ENCODE data around the gene CHML. TPM values are rescaled to one million over a fixed set of nuclear protein-coding genes. Genes with fewer than 3 reads are reported as not detected.
A peak's percentile ranks its signal among the peaks of the same experiment; 100 is the strongest.

Gene CHML
- total RNA-seq, 2 experiments from 2014 or later = 8.2 to 10.0 TPM

DNA sequence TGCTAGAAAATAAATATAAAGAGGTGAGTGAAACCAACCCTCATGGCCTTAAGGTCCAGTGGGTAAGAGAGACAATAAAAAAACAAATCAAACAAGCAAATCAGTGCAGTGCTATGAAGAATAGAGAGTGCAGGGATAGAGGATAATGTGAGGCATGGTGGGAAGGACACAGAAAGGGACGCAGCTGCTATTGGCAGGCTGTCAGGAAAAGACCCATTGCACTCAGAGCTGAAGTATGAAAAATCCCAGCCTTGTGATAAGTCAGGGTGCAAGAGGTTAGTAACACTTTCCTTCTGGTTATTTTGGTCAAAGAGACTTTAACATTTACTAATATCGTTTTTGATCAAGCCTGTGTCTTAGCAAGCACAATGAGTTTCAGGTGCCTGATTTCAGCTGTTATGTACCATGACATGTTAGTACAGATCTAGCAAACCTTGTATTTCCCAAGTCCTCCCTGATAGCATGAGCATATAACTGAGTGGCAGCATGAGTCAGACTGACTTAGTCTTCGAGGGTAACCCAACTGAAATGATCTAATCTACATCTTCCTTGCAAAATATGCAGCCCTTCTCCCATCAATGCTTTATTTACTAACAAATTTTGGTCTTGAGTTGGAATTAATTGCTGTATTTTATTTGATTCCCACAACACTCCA, 31.7 kb downstream of the CHML start:
- no peak overlapping the region for H3K27ac Mint-ChIP-seq
- CTCF ChIA-PET = no interaction called here
- H3K4me3 Mint-ChIP-seq = no peak overlapping the region
- H3K4me1 Mint-ChIP-seq = peaks cover 9% of the 10 kb centered on the region
- peaks cover under 1% of the 10 kb centered on the region for H3K36me3 Mint-ChIP-seq
- H3K9me3 Mint-ChIP-seq (ENCODE audit: low read depth) = no peaks in the 10 kb centered on the region
- H3K27me3 Mint-ChIP-seq = no peaks in the 10 kb centered on the region
- ATAC-seq = no peak
- DNase-seq = no peak

DNA sequence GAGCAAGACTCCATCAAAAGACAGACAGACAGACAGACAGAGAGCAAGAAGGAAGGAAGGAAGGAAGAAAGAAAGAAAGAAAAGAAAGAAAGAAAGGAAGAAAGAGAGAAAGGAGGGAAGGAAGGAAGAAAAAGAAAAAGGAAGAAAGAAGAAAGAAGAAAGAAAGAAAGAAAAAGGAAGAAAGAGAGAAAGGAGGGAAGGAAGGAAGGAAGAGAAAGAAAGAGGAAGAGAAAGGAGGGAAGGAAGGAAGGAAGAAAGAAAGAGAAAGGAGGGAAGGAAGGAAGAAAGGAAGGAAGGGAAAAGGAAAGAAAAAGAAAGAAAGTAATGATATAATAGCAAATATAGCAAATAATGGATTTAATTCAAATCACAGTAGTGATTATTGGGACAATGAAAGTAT, 32.7 kb downstream of the CHML start:
- CTCF ChIA-PET = no interaction called here
- peaks cover 4% of the 10 kb centered on the region for H3K4me1 Mint-ChIP-seq
- peaks cover 2% of the 10 kb centered on the region for H3K36me3 Mint-ChIP-seq
- ATAC-seq (no peak), DNase-seq (no peak)
- H3K4me3 Mint-ChIP-seq = no peak overlapping the region
- H3K27ac Mint-ChIP-seq = no peak overlapping the region
- no peaks in the 10 kb centered on the region for H3K27me3 Mint-ChIP-seq
- H3K9me3 Mint-ChIP-seq (ENCODE audit: low read depth) = no peaks in the 10 kb centered on the region

DNA sequence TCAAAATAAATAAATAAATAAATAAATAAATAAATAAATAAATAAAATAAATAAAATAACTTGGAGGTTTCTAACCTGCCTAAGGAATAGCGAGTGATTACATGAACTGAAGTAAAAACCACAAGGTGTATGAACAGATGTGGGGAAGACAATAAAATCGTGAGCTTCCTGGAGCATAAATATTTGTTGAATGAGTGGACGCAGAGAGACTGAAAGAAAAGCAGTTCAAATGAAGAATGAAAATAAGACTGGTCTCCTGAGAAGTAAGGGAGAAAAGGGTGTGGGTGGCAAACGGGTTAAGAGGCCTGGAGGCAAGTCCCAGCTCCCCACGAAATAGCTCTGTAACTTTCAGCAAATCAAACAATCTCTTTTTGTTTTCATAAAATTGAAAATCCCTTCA, 33.6 kb downstream of the CHML start:
- Mint-ChIP-seq H3K4me3 (no peak overlapping the region), H3K36me3 (peaks cover 2% of the 10 kb centered on the region), H3K27me3 (no peaks in the 10 kb centered on the region), H3K4me1 (peaks cover 4% of the 10 kb centered on the region), H3K27ac (no peak overlapping the region), H3K9me3 (ENCODE audit: low read depth) (no peaks in the 10 kb centered on the region)
- CTCF ChIA-PET = interaction anchor here (0.6 kb wide), 1 partner anchor 391 kb away, joined by 3 read pairs; no protein-coding TSS in a partner anchor
- no peak for DNase-seq
- no peak for ATAC-seq

DNA sequence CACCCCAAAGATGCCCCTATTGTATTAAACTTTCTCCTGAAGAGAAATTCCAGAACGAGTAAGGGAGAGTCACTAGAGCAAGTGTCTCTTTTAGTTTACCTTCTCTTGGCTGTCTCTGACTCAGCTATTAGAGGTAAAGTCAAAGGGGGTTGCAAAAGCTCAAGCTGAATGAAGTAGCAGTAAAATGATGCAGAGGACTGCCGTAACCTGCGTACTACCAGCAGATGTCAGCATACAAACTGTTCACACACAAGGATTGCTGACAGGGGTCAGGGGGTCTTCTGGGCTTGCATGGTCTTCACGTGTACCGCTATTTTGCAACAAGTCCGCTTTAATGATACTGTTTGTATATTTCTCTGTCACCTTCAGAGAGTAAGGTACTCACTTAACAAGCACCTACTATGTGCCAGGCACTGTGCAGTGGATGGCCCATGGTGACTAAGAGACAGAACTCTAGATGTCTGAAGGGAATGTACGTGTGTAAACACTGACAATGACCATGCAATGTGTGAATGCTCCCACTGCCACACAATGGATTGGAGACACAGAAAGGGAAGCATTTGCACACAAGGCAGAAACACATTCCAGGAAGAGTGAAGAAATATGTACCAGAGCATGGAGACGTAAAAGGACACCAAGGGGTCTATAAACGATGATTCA, 34.9 kb downstream of the CHML start:
- DNase-seq = no peak
- H3K27ac Mint-ChIP-seq = no peak overlapping the region
- CTCF ChIA-PET = interaction anchor here (1.0 kb wide), 1 partner anchor 16 kb away, joined by 3 read pairs; no protein-coding TSS in a partner anchor
- no peak for ATAC-seq
- peaks cover 5% of the 10 kb centered on the region for H3K4me1 Mint-ChIP-seq
- H3K9me3 Mint-ChIP-seq (ENCODE audit: low read depth) = no peaks in the 10 kb centered on the region
- no peaks in the 10 kb centered on the region for H3K27me3 Mint-ChIP-seq
- no peak overlapping the region for H3K4me3 Mint-ChIP-seq
- peaks cover 3% of the 10 kb centered on the region for H3K36me3 Mint-ChIP-seq

DNA sequence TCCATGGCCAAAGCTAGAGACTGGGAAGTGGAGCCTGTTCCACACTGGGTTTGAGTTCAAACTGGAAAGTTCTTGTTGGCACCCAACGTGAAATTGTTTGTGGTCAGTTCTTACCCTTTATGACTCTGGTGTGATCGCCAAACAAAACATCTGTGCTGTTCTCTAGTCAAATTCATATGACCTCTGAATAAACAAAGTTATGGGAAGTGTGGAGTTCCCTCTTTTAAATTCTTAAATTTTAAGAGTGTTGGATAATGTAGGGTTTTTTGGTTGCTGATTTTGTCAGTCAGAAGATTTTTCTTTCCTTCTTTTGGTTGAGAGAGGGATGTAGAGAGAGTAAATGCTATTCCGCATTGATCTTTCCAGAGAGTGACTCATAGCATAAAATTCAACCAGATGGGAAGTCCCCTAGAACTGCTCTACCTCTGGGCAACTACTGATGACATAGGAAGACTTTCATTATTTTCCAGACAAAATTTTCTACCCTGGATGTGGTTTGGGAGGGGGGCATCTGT, 36.4 kb downstream of the CHML start:
- ATAC-seq (no peak), DNase-seq (no peak)
- Mint-ChIP-seq H3K27me3 (no peaks in the 10 kb centered on the region), H3K4me1 (peaks cover 4% of the 10 kb centered on the region), H3K9me3 (ENCODE audit: low read depth) (no peaks in the 10 kb centered on the region), H3K36me3 (peaks cover 3% of the 10 kb centered on the region), H3K27ac (no peak overlapping the region), H3K4me3 (no peak overlapping the region)
- CTCF ChIA-PET = no interaction called here

DNA sequence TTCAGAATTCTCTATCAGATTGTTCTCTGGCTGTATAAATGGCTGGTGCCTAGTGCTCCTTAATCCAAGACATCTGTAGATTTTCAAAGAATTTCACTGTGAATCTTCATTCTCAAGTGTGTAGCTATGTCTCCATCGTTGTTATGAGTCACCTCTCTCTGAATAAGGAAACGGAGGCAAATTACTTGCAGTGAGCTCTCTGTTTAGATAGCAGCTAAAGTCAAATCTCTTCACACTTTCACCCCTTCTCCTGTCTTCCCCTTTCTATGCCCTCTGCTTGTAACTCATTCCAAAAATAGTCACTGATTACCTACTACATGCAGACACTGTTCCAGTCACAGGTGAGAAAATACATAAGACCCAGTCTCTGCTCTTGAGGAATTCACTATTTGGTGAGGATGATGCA, 39.7 kb downstream of the CHML start:
- Mint-ChIP-seq H3K9me3 (ENCODE audit: low read depth) (no peaks in the 10 kb centered on the region), H3K4me1 (peaks cover 1% of the 10 kb centered on the region), H3K27me3 (no peaks in the 10 kb centered on the region), H3K27ac (no peak overlapping the region), H3K4me3 (no peak overlapping the region), H3K36me3 (peaks cover 5% of the 10 kb centered on the region)
- ATAC-seq = no peak
- no peak for DNase-seq
- CTCF ChIA-PET = no interaction called here

DNA sequence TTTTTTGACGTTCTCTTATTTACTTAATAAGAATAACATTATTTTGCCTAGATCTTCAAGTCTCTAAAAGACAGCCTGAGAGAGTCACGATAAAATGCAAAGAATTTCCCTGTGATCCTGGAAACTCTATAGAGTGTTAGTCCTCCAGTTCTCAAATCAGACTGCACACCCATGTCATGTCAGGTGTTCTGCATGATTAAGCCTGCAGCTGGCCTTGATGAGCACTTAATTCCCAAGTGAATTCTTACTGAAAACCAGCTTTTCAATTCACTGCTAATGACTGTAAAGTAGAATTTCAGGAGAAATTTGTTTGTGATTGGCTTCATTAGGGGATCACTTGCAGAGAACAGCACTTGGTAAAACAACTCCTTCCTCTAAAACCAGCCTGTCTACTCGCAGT, 41.9 kb downstream of the CHML start:
- no peak for ATAC-seq
- no peak overlapping the region for H3K27ac Mint-ChIP-seq
- no peak for DNase-seq
- H3K36me3 Mint-ChIP-seq = peaks cover 7% of the 10 kb centered on the region
- CTCF ChIA-PET = interaction anchor here (1.7 kb wide), 1 partner anchor 13 kb away, joined by 10 read pairs; no protein-coding TSS in a partner anchor
- H3K4me1 Mint-ChIP-seq = peaks cover 1% of the 10 kb centered on the region
- no peaks in the 10 kb centered on the region for H3K9me3 Mint-ChIP-seq (ENCODE audit: low read depth)
- H3K4me3 Mint-ChIP-seq = no peak overlapping the region
- no peaks in the 10 kb centered on the region for H3K27me3 Mint-ChIP-seq

DNA sequence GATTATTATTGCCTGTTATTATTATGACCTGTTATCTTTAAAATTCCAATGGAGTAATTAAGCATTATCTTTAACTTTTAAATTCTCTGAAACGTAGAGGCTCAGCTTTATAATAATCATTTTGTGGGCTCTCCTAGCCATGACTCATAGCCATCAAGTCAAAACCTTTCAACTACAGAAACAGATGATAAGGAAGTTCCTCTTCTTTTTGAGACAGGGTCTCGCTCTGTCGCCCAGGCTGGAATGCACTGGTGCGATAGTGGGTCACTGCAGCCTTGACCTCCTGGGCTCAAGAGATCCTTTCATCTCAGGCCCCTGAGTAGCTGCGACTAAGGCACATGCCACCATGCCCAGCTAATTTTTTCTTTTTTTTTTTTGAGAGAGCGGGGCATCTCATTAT, 43.5 kb downstream of the CHML start:
- Mint-ChIP-seq H3K27me3 (no peaks in the 10 kb centered on the region), H3K36me3 (peaks cover 7% of the 10 kb centered on the region), H3K4me1 (peaks cover 7% of the 10 kb centered on the region), H3K9me3 (ENCODE audit: low read depth) (no peaks in the 10 kb centered on the region), H3K27ac (no peak overlapping the region), H3K4me3 (no peak overlapping the region)
- DNase-seq (no peak), ATAC-seq (no peak)
- CTCF ChIA-PET = no interaction called here

DNA sequence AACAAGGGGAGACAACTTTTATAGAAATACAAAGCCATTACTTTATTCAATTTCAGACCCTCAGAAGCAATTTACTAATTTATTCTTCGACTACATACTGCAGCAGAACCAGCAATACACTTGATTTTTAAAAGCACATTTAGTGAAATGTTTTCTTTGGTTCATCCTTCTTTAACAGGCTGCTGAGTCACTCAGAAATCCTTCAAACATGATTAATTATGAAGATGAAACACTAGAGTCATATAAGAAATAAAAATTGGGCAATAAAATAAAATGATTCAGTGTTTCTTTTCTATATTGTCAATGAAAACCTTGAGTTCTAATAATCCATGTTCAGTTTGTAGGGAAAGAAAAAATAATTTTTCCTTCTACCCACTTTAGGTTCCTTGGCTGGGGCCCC, 47.0 kb downstream of the CHML start:
- no peak for ATAC-seq
- DNase-seq = no peak
- CTCF ChIA-PET = no interaction called here
- Mint-ChIP-seq H3K4me1 (peaks cover 6% of the 10 kb centered on the region), H3K9me3 (ENCODE audit: low read depth) (no peaks in the 10 kb centered on the region), H3K36me3 (peaks cover 6% of the 10 kb centered on the region), H3K27me3 (no peaks in the 10 kb centered on the region), H3K27ac (no peak overlapping the region), H3K4me3 (no peak overlapping the region)

DNA sequence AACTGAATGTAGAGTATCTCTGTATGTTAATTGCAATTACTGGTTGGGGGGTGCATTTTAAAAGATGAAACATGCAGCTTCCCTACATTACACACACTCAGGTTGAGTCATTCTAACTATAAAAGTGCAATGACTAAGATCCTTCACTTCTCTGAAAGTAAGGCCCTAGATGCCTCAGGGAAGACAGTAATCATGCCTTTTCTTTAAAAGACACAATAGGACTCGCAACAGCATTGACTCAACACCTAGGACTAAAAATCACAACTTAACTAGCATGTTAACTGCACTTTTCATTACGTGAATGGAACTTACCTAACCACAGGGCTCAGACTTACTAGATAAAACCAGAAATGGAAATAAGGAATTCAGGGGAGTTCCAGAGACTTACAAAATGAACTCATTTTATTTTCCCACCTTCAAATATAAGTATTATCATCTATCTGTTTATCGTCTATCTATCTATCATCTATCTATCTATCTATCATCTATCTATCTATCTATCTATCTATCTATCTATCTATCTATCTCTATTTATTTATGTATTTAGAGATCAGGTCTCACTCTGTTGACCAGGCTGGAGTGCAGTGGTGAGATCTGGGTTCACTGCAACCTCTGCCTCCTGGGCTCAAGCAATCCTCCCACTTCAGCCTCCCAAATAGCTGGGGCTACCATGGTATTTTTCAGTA, 47.8 kb downstream of the CHML start:
- CTCF ChIA-PET = no interaction called here
- Mint-ChIP-seq H3K4me3 (no peak overlapping the region), H3K9me3 (ENCODE audit: low read depth) (no peaks in the 10 kb centered on the region), H3K36me3 (peaks cover 6% of the 10 kb centered on the region), H3K27me3 (no peaks in the 10 kb centered on the region), H3K4me1 (peaks cover 6% of the 10 kb centered on the region), H3K27ac (no peak overlapping the region)
- DNase-seq (no peak), ATAC-seq (peak; percentile 55)

DNA sequence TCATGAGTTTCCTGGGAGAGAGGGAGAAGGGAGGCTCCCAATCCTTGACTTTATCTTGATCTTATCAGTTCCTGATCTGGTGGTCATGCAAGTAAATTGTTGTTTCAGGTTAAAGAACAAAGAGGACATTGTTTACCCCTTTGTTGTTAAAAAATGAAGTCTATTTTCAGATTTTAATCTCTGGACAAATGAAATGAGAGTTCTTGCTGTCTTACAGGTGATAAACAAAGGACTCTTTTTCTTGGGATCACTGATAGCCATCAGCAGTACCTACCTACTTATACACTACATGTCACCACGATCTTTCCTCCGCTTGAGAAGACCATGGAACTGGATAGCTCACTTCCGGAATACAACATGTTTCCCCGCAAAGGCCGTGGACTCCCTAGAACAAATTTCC, 48.4 kb downstream of the CHML start:
- H3K9me3 Mint-ChIP-seq (ENCODE audit: low read depth) = no peaks in the 10 kb centered on the region
- no peak overlapping the region for H3K27ac Mint-ChIP-seq
- ATAC-seq (no peak), DNase-seq (no peak)
- H3K4me1 Mint-ChIP-seq = peaks cover 6% of the 10 kb centered on the region
- no peaks in the 10 kb centered on the region for H3K27me3 Mint-ChIP-seq
- peaks cover 6% of the 10 kb centered on the region for H3K36me3 Mint-ChIP-seq
- no peak overlapping the region for H3K4me3 Mint-ChIP-seq
- CTCF ChIA-PET = interaction anchor here (1.3 kb wide), 1 partner anchor 20 kb away, joined by 5 read pairs; no protein-coding TSS in a partner anchor

DNA sequence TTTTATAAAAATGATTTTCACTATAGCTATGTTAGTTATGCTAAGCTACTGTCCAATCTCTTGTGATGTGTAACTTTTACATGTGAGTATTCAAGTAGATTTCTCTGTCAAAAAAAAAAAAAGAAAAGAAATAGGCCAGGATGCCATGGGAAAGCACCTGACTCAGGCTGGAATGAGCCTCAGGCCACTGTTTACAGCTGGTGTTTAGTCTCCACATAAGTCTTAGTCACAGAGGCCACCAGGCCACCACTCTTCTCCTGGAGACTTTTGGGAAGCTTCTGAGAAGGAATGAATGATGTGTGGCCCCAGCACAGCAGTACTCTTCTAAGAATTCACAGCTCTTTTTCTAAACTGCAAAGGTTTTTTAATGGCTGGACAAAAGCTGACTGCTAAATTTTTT, 48.9 kb downstream of the CHML start:
- Mint-ChIP-seq H3K36me3 (peaks cover 5% of the 10 kb centered on the region), H3K4me3 (no peak overlapping the region), H3K9me3 (ENCODE audit: low read depth) (no peaks in the 10 kb centered on the region), H3K4me1 (peaks cover 6% of the 10 kb centered on the region), H3K27ac (no peak overlapping the region), H3K27me3 (no peaks in the 10 kb centered on the region)
- no peak for DNase-seq
- no peak for ATAC-seq
- CTCF ChIA-PET = interaction anchor here (1.3 kb wide), 1 partner anchor 20 kb away, joined by 5 read pairs; no protein-coding TSS in a partner anchor

DNA sequence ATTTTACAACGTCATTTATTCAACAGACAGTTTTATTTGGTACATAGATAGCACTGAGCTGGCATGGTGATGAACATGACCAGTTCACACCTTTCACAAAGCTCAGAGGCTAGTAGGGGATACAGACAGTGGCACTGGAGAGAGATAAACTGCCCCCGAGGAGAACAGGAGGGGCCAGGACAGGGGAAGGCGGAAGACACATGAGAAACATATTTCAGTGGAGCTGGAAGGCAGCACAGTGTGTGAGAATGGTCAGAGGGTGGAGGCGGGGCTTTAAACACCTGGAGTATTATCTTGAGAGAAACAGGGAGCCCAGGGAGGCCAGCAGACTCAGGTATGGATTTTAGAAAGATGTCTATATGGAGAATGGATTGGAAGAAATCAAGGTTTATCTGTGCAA, 49.5 kb downstream of the CHML start:
- H3K36me3 Mint-ChIP-seq = peaks cover 4% of the 10 kb centered on the region
- DNase-seq (no peak), ATAC-seq (no peak)
- H3K4me1 Mint-ChIP-seq = peaks cover 6% of the 10 kb centered on the region
- no peak overlapping the region for H3K4me3 Mint-ChIP-seq
- no peak overlapping the region for H3K27ac Mint-ChIP-seq
- CTCF ChIA-PET = interaction anchor here (1.3 kb wide), 1 partner anchor 21 kb away, joined by 5 read pairs; no protein-coding TSS in a partner anchor
- no peaks in the 10 kb centered on the region for H3K27me3 Mint-ChIP-seq
- no peaks in the 10 kb centered on the region for H3K9me3 Mint-ChIP-seq (ENCODE audit: low read depth)

Data from activated CD8-positive, alpha-beta memory T cell treated with anti-CD3 and anti-CD28 coated beads, Interleukin-2, amount 10 ng/mL, durations not matched to agents 7 days and 5 days (primary cell).